ENCODE results near the gene PLEK2.

The PLEK2 gene

GRCh38 chr14:67441256-67441655 is 29.3 kb upstream of the PLEK2 start:
- no peak for DNase-seq (ENCODE audit: low read depth in 1 of 2, low spot score in 1 of 2)
- Histone ChIP-seq H3K27me3 (ENCODE audit: insufficient read depth, poor library complexity, severe bottlenecking) (no peaks in the 10 kb centered on the region), H3K4me3 (replicated peaks; ENCODE audit: insufficient read depth, low read length) (no peak overlapping the region), H3K27ac (replicated peaks) (no peak overlapping the region)
- TF ChIP-seq REST (IDR thresholded peaks at IDR 0.05; ENCODE audit: insufficient replicate concordance, low read depth) (no peak), POLR2AphosphoS5 (IDR thresholded peaks at IDR 0.05; ENCODE audit: low read depth) (no peak), GABPA (IDR thresholded peaks at IDR 0.05; ENCODE audit: low read depth) (no peak), CTCF (IDR thresholded peaks at IDR 0.05; ENCODE audit: insufficient read depth, low read length) (no peak), SPI1 (IDR thresholded peaks at IDR 0.05; ENCODE audit: borderline replicate concordance, low read depth) (no peak)

- no peaks in the 10 kb centered on the region for H3K27me3 ChIP-seq (ENCODE audit: insufficient read depth, poor library complexity, severe bottlenecking)
- no peak for TF ChIP-seq CTCF (IDR thresholded peaks at IDR 0.05; ENCODE audit: insufficient read depth, low read length)
- TF ChIP-seq GABPA (IDR thresholded peaks at IDR 0.05; ENCODE audit: low read depth), result no peak
- TF ChIP-seq POLR2AphosphoS5 (IDR thresholded peaks at IDR 0.05; ENCODE audit: low read depth), result no peak
- no peak for TF ChIP-seq SPI1 (IDR thresholded peaks at IDR 0.05; ENCODE audit: borderline replicate concordance, low read depth)
- TF ChIP-seq REST (IDR thresholded peaks at IDR 0.05; ENCODE audit: insufficient replicate concordance, low read depth), result no peak
- no peak overlapping the region for H3K27ac ChIP-seq (replicated peaks)
- no peak for DNase-seq (ENCODE audit: low read depth in 1 of 2, low spot score in 1 of 2)
- no peak overlapping the region for H3K4me3 ChIP-seq (replicated peaks; ENCODE audit: insufficient read depth, low read length)
Measured at GRCh38 chr14:67440513-67440912, 28.5 kb upstream of the PLEK2 start.

GRCh38 chr14:67438969-67439368 is 27.0 kb upstream of the PLEK2 start:
- no peak for DNase-seq (ENCODE audit: low read depth in 1 of 2, low spot score in 1 of 2)
- TF ChIP-seq GABPA (IDR thresholded peaks at IDR 0.05; ENCODE audit: low read depth) (no peak), REST (IDR thresholded peaks at IDR 0.05; ENCODE audit: insufficient replicate concordance, low read depth) (no peak), SPI1 (IDR thresholded peaks at IDR 0.05; ENCODE audit: borderline replicate concordance, low read depth) (no peak), POLR2AphosphoS5 (IDR thresholded peaks at IDR 0.05; ENCODE audit: low read depth) (no peak), CTCF (IDR thresholded peaks at IDR 0.05; ENCODE audit: insufficient read depth, low read length) (no peak)
- no peak overlapping the region for H3K27ac ChIP-seq (replicated peaks)

More at GRCh38 chr14:67438969-67439368, 27.0 kb upstream of the PLEK2 start:
- H3K27me3 ChIP-seq (ENCODE audit: insufficient read depth, poor library complexity, severe bottlenecking), result no peaks in the 10 kb centered on the region
- no peak overlapping the region for H3K4me3 ChIP-seq (replicated peaks; ENCODE audit: insufficient read depth, low read length)
